DMS53 treated with DMSO at 0.1 percent for 48 hours (cell line): Measurements from ENCODE around the gene ZBTB38.

Experiments used
- DNase-seq: peaks from one replicate; lab custom pipeline; 2025; ENCODE audit not compliant: unreplicated experiment; lab: John Stamatoyannopoulos, UW

The ZBTB38 gene

GRCh38 chr3:141362736-141363135 lies 5.6 kb upstream of the ZBTB38 start:
- no peak for DNase-seq

GRCh38 chr3:141365201-141365600 lies 3.1 kb upstream of the ZBTB38 start:
- DNase-seq, result no peak

GRCh38 chr3:141366285-141367037 lies 1.8 kb upstream of the ZBTB38 start:
- no peak for DNase-seq

DNA sequence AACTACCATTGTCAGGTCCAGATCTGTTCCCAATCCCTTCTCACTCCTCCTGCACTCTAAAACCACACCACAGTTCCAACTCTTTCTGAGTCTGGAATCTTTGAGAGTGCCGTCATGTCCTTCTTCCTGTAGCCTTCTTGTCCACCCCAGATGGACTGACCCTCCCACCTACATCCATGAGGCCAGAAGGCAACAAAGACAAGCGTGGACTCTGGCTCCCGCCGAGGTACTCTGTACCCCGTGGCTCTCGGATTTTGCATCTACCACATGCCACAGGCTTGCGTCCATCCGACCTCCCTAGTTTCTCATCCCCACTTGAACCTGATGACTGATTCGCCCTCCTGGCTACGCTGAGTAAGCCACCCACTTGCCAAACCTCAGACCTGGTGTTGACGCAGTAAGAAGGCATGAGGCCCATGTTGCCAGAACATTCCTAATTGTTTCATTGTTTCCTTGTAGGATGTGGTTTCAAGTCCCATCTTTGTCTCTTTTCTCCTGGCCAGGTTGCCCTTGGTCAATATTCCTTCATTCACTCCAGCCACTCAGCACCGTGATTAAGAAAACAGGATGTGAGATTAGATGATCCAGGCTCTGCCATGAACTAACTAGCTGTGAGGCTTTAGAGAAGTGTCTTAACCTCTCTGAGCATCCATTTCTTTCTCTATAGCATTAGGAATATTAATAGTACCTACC lies 1.1 kb upstream of the ZBTB38 start:
- DNase-seq, result no peak

GRCh38 chr3:141368925-141369794 lies 856 bp downstream of the ZBTB38 start:
- DNase-seq, result no peak

GRCh38 chr3:141370065-141370533 lies 1.8 kb downstream of the ZBTB38 start:
- peak; percentile 13 for DNase-seq

- no peak for DNase-seq
Observed at GRCh38 chr3:141371882-141372281, 3.6 kb downstream of the ZBTB38 start.

- no peak for DNase-seq
Observed at GRCh38 chr3:141372656-141373055, 4.4 kb downstream of the ZBTB38 start.

- no peak for DNase-seq
Observed at GRCh38 chr3:141373232-141373631, 4.9 kb downstream of the ZBTB38 start.

DNA sequence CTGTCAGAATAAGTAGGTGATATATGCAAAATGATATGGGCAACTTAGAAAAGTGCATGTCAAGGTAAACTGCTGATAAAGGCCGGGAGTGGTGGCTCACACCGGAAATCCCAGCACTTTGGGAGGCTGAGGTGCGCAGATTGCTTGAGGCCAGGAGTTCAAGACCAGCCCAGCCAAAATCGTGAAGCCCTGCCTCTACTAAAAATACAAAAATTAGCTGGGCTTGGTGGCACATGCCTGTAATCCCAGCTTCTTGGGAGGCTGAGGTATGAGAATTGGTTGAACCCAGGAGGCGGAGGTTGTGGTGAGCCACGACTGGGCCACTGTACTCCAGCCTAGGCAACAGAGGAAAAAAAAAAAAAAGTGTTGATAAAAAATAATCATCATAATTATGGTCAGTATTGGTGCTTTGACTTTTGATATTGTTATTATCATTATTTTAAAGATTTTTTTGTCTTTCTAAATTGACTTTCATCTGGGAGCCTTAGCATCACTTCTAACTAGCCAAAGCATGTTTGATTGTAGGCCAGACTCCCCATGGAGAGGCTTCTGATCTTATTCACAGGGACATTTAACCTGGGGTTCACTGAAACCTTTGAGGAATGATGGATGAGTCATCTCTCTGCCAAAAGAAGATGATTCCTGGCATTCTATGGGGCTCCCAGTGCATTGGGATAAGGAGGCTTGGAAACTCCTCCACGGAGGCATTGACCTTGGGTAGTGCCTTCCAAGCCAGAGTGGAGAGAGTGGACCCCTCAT lies 5.6 kb downstream of the ZBTB38 start:
- DNase-seq, result no peak

DNA sequence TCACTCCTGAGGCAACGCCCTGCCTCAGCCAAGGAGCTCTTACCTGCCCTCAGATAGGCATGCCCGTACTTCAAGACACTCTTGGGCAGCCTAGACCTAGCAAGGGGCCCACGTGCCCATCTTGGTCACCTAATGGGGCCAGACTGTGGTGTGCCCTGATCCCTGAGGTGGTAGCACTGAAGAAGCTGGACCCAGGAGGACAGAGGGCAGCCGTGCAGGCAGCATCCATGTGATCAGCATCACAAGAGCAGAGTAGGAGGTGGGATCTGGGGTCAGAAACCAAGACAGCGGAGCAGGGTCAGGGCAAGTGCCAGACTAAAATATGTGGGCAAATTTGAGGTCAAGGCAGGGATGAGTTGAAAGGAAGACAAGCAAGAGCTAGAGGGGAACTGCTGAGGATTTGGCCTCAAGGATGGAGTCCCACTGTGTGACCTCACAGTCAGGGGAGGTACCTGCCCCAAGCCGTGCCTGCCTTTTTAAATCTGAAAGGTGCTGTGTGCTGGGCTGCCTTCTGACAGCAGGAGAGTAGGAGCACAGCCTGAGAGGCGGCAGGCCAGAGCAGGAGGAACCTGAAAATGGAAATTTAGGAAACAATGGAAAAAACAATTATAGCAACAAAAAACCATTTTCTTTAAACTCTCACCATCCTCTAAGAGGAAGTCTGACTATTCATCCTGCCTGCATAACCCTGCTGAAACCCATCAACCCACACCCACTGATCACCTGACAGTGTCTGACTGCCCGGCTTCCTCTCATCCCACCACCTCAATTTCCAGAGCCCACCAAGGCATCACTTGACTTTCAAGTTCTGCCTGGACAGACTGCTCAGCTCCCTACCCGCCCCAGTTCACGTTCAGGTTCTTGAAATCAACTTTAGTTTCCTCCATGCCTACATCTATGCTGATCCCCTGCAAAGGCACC lies 7.3 kb downstream of the ZBTB38 start:
- no peak for DNase-seq

GRCh38 chr3:141377377-141377776 lies 9.1 kb downstream of the ZBTB38 start:
- DNase-seq, result no peak

GRCh38 chr3:141378556-141378955 lies 10.3 kb downstream of the ZBTB38 start:
- no peak for DNase-seq

DNA sequence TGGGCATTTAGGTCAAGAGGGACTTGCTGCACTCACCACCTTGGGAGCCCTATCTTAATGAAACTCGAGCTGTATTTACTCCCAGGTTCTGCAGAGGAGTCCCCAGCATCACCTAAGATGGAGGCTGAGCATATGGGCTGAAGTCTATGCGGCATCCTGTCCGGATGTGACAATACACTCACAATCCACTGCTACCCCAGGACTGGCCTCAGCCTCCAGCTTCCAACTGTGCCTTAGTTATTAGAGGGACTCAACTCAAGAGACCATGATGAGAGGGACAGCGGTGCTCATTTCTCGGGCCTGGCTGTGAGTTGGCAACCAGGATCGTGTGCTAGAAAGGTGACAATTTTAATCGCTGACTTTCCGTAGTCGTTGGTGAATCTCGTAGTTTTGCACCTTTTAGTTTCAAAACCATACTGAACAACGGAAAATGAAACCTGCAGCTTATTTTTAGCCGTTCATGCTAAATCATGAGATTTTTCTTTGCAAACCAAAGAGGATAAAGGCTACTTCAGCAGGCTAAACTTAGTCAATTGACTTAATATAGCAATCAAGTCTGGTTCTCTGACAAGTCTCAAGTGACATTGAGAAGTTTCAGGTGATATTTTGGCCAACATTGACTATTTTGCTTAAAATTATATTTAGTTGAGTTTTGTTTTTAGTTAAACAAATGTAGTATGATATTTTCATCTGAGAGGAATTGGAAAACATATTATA lies 11.1 kb downstream of the ZBTB38 start:
- no peak for DNase-seq

GRCh38 chr3:141380279-141380678 lies 12.0 kb downstream of the ZBTB38 start:
- no peak for DNase-seq

DNA sequence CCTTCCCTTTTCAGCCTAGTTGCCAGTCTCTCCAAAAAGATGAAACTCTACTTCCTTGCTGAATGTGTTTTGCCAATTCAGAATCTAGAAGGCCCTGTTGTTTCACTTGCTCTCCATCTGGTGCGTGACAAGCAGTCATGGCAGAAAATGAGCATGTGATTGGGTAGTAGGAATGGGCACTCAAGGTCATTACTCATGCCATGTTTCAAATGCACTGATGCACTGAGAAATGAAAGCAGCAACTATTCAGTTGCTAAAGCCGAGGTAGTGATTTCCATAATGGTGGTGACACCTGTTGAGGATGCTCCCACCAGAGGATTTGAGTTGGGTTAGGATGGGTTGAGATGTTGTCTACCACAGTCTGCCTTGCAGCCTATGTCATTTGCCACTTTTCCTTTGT lies 12.7 kb downstream of the ZBTB38 start:
- DNase-seq, result no peak

DNA sequence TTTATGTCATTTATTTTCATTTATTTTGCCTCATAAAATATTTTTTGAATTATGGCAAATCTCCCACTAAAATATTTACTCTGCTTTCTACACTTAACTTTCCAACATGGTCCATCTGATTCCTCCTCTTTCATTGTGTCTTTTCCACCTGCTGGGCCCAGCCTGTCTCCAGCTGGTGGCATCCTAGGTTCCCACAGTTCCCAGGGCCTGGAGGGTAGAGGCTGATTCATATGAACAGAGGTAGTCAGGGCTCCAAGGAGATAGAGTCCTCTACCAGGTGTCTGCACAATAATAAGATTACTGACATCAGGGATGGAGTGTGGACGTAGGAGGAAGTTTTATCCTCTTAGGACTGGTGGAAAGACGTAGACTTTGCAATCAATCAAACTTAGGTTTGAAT lies 14.3 kb downstream of the ZBTB38 start:
- DNase-seq, result no peak

DNA sequence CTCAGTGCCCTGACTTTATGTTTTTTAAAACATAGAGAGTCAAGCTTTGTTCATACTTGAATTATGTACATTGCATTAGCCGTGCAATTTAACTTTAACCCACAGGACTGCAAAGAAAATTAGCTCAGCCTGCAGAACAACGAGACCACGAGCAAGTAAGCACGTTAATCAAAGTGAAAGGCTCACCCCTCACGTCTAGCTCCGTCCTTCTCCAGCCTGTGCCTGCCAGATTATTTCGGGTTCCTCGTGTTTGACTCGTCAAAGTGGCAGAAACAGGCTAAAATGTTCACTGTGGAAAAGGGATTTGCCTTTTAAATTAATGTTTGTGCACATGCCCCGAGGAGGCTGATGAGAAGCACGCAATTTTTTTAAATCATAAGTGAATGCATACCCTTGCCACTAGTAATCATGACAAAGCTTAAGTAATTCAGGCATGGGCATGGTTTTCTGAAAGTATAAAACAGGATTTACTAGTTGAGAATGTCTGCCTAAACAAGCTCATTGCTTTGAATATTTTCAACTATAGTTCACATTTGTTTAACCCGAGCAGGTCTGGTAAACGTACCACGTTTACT lies 15.3 kb downstream of the ZBTB38 start:
- DNase-seq, result no peak

DNA sequence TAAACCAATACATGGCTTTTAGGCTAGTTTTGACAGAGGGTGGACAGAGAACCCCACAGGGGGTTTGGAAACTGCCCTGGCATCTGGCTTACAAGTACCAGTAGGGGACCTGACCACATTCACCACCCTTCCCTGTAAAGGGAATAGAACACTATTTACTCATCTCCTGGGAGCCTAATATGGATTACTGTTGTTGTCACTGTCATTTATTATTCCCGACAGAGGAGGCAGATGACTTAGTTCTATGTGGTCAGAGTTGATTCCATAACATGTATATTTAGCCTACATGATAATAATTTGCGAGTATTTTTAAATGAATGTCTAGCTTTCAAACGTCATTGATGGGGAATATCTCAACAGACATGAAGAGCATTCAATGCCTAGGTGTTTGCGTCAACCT lies 15.9 kb downstream of the ZBTB38 start:
- no peak for DNase-seq
